Stimulated activated naive CD8-positive, alpha-beta T cell treated with anti-CD3 and anti-CD28 coated beads, Interleukin-15, amount 100 ng/mL, for 72 hours (primary cell): ENCODE data around the gene IGSF21.

Experiments used
- ATAC-seq: fragments of 150-1000 bp; cut with Tn5 transposase; 2 replicates; pipeline ENCODE4 v1.10.0; 2021; ENCODE audit warnings: mild to moderate bottlenecking, moderate library complexity
- DNase-seq, 2 donors: peaks; one replicate each; pipeline ENCODE4 v3.0.0; 2021 to 2022
- H3K27ac Mint-ChIP-seq, 2 donors: one replicate each; pipeline ENCODE4 v1.8.0; 2022; ENCODE audit warnings: mild to moderate bottlenecking in 2 of 2, mixed read lengths in 2 of 2, moderate library complexity in 2 of 2
- H3K27me3 Mint-ChIP-seq: one replicate; pipeline ENCODE4 v1.8.0; 2022; ENCODE audit warnings: mixed read lengths
- H3K4me1 Mint-ChIP-seq: one replicate; pipeline ENCODE4 v1.8.0; 2022; ENCODE audit warnings: mild to moderate bottlenecking, mixed read lengths
- H3K4me3 Mint-ChIP-seq, 2 donors: one replicate each; pipeline ENCODE4 v1.8.0; 2022; ENCODE audit warnings: mild to moderate bottlenecking in 2 of 2, mixed read lengths in 2 of 2, moderate library complexity in 1 of 2
- H3K9me3 Mint-ChIP-seq, 2 donors: one replicate each; pipeline ENCODE4 v1.8.0; 2022; ENCODE audit warnings: mixed read lengths in 2 of 2

The IGSF21 gene

DNA sequence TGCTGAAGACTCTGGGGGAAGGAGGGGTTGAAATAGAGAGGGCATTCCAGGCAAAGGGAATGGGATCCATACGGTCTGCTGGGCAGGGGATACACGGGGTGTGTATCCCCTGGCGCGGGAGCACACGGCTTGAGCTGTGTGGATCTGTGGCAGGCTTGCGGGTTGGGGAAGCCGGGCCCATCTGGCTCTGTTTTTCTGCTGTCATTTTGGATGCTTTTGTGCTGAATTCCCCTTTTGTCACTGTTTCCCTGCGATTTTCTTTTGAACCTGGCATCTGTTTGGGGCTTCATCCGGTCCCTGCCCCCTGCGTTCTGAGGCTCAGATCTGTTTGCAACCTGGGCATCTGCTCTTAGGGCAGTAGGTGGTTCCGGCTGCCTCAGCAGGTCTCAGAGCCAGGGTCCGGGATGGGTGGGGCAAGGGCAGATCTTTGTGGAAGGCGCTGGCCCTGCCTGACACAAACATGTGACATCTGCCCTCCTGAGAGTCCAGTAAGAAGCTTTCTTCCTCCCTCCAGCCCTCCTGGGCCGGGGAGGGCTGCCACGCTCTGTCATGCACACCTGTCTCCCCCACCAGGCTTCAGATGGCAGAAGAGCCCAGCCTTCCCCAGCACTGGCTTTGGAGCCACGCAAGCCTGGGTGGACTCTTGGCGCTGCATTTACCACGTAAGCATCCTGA is 84.0 kb downstream of the IGSF21 start:
- H3K9me3 Mint-ChIP-seq: no peaks in the 10 kb centered on the region
- peaks cover 64% of the 10 kb centered on the region for H3K27me3 Mint-ChIP-seq

DNA sequence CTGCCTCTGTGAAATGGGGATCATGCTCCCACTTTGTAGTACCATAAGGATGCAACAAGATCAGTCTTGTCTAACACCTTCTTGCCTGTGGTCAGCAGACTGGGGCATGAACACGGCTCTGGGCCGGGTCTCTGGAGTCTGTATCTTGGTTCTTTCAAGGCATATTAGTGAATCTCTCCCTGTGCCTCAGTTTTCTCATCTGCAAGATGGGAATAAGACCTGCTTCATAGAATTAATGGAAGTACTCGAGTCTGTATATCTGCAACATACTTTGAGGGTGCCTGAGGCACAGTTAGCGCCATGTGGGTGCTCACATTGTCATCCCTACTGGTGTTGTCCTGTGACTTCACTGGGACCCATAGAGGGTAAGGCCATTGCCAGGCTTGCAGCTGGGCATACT is 84.6 kb downstream of the IGSF21 start:
- no peak for ATAC-seq
- Mint-ChIP-seq H3K4me3 (no peak overlapping the region), H3K9me3 (no peaks in the 10 kb centered on the region), H3K27me3 (peaks cover 59% of the 10 kb centered on the region), H3K4me1 (no peaks in the 10 kb centered on the region), H3K27ac (no peak overlapping the region)
- DNase-seq: no peak

More for the DNA sequence above, 84.0 kb downstream of the IGSF21 start:
- H3K27ac Mint-ChIP-seq: peak overlapping the region in 1 of 2 donors; percentile 35
- no peaks in the 10 kb centered on the region for H3K4me1 Mint-ChIP-seq
- DNase-seq (no peak), ATAC-seq (no peak)
- H3K4me3 Mint-ChIP-seq: no peak overlapping the region

GRCh38 chr1:18192974-18193373 is 85.4 kb downstream of the IGSF21 start:
- H3K27ac Mint-ChIP-seq: peak overlapping the region; percentile 7 to 54
- H3K9me3 Mint-ChIP-seq: no peaks in the 10 kb centered on the region
- no peak for DNase-seq
- H3K27me3 Mint-ChIP-seq: peaks cover 62% of the 10 kb centered on the region
- ATAC-seq: no peak
- no peak overlapping the region for H3K4me3 Mint-ChIP-seq
- H3K4me1 Mint-ChIP-seq: no peaks in the 10 kb centered on the region

DNA sequence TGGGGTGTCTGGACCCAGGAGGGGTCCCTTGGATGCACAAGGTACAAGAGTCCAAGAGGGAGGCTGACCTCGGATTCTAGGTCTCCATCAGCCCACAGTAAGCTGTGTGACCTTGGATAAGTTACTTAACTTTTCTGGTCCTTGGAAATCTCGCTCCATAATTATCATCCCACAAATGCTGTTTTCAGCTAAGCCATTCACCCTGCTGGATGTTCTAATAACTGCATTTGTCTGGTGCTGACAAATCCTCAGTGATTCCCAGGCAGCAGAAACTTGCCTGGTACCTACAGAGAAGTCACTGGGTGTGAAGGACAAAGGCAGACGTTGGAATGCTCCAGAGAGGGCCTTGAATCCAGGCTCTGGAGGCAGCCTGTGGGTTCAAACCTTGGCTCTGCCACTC is 89.7 kb downstream of the IGSF21 start:
- H3K27me3 Mint-ChIP-seq: peaks cover 79% of the 10 kb centered on the region
- H3K27ac Mint-ChIP-seq: no peak overlapping the region
- no peaks in the 10 kb centered on the region for H3K4me1 Mint-ChIP-seq
- no peak overlapping the region for H3K4me3 Mint-ChIP-seq
- H3K9me3 Mint-ChIP-seq: no peaks in the 10 kb centered on the region
- ATAC-seq (no peak), DNase-seq (no peak)

DNA sequence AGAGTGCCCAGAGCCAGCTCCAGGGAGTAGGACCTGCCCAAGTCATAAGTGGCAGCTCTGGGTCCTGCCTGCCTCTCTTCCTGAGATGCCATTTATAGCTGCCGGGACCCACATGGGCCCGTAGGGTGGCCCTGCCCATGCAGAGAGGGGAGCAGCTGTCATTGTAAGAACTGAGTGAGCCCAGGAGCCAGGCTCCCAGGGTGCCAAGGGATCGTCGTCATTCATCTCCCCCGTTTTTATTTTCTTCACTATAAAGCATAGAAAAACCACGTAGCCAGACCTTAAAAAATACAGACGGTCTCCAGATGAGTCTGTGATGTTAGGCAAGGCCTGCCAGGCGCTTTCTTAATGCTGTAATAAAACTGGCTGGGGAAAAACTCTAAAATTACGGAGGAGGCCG is 90.7 kb downstream of the IGSF21 start:
- DNase-seq: no peak
- no peak overlapping the region for H3K27ac Mint-ChIP-seq
- H3K9me3 Mint-ChIP-seq: no peaks in the 10 kb centered on the region
- no peak overlapping the region for H3K4me3 Mint-ChIP-seq
- peaks cover 74% of the 10 kb centered on the region for H3K27me3 Mint-ChIP-seq
- no peak for ATAC-seq
- no peaks in the 10 kb centered on the region for H3K4me1 Mint-ChIP-seq

GRCh38 chr1:18199462-18199861 is 91.9 kb downstream of the IGSF21 start:
- no peak overlapping the region for H3K4me3 Mint-ChIP-seq
- H3K27ac Mint-ChIP-seq: no peak overlapping the region
- ATAC-seq (no peak), DNase-seq (no peak)
- H3K27me3 Mint-ChIP-seq: peaks cover 68% of the 10 kb centered on the region
- H3K9me3 Mint-ChIP-seq: no peaks in the 10 kb centered on the region
- no peaks in the 10 kb centered on the region for H3K4me1 Mint-ChIP-seq

DNA sequence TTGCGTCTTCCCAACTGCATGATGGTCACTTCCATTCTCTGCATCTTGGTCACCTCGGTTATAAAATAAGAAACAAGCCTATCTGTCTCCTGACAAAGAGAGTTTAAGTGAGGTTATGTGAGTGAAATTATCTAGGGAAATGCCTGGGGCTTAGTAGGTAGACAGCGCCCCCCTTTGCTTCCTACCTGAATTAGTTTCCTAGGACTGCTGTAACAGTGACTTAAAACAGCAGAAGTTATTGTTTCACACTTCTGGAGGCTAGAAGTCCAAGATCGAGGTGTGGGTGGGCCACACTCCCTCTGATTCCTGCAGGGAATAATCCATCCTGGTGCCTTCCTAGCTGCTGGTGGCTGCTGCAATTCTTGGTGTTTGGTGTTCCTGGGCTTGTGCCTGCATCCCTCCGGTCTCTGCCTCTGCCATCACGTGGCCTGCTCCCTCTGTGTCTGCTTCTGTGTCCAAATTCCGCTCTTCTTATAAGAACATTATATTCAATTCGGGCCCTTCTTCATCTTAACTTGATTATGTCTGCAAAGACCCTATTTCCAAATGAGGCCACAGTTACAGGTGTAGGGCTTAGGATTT is 92.6 kb downstream of the IGSF21 start:
- DNase-seq: no peak
- H3K4me1 Mint-ChIP-seq: no peaks in the 10 kb centered on the region
- peaks cover 68% of the 10 kb centered on the region for H3K27me3 Mint-ChIP-seq
- no peaks in the 10 kb centered on the region for H3K9me3 Mint-ChIP-seq
- no peak for ATAC-seq
- H3K4me3 Mint-ChIP-seq: no peak overlapping the region
- no peak overlapping the region for H3K27ac Mint-ChIP-seq

GRCh38 chr1:18200918-18201317 is 93.3 kb downstream of the IGSF21 start:
- Mint-ChIP-seq H3K4me3 (no peak overlapping the region), H3K27me3 (peaks cover 62% of the 10 kb centered on the region), H3K4me1 (no peaks in the 10 kb centered on the region), H3K9me3 (peaks cover 0 to 4% of the 10 kb centered on the region in 2 donors), H3K27ac (no peak overlapping the region)
- DNase-seq (no peak), ATAC-seq (no peak)

GRCh38 chr1:18201997-18202719 is 94.6 kb downstream of the IGSF21 start:
- Mint-ChIP-seq H3K9me3 (peaks cover 0 to 10% of the 10 kb centered on the region in 2 donors), H3K4me3 (no peak overlapping the region), H3K27me3 (peaks cover 57% of the 10 kb centered on the region), H3K4me1 (no peaks in the 10 kb centered on the region), H3K27ac (no peak overlapping the region)
- no peak for DNase-seq
- no peak for ATAC-seq

- ATAC-seq (no peak), DNase-seq (no peak)
- Mint-ChIP-seq H3K27me3 (peaks cover 50% of the 10 kb centered on the region), H3K4me1 (no peaks in the 10 kb centered on the region), H3K4me3 (no peak overlapping the region), H3K27ac (no peak overlapping the region), H3K9me3 (peaks cover 0 to 13% of the 10 kb centered on the region in 2 donors)
These were observed 96.0 kb downstream of the IGSF21 start for GRCh38 chr1:18203645-18204044.

DNA sequence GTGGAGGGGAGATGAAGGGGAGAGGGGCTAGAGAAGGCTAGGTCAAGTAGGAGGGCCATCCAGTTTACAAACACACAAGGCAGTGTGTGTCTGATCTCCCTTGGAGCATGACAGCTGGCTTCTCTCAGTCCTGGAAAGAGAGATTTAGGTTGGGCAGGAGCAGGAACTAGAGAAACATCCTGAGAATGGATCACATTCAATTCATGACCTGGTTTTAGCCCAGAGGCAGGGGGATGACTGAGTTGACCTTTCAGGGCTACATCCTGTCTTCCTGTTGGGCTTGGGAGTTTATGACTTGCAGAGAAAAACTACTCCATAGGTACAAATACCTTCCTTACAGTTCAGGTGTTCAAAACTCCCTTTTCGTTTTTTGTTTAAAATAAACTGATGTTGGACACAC is 97.0 kb downstream of the IGSF21 start:
- no peak overlapping the region for H3K4me3 Mint-ChIP-seq
- no peak for ATAC-seq

DNA sequence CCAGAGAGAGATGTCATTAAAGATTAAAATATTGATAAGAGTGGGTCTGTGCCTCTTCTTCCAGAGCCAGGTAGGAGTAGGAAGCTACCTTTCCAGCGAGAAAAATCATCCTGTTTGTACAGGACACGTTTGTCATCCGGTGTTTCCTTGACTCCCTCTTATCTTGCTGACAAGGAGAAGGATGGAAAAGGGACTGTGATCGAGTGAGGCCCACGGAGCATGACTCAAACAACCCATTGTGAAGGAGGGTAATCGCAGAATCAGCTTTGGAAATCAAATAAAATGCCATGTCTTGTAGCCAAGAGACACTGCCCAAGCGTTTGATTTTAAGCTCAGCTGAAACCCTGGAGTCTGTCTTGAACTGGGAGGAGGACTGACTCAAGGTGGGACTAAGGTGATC is 97.7 kb downstream of the IGSF21 start:
- Mint-ChIP-seq H3K27ac (no peak overlapping the region), H3K9me3 (peaks cover 0 to 13% of the 10 kb centered on the region in 2 donors), H3K4me1 (no peaks in the 10 kb centered on the region), H3K27me3 (peaks cover 40% of the 10 kb centered on the region), H3K4me3 (no peak overlapping the region)
- no peak for ATAC-seq
- no peak for DNase-seq

More for the DNA sequence above, 97.0 kb downstream of the IGSF21 start:
- no peak for DNase-seq
- peak overlapping the region in 1 of 2 donors; percentile 13 for H3K27ac Mint-ChIP-seq
- peaks cover 45% of the 10 kb centered on the region for H3K27me3 Mint-ChIP-seq
- no peaks in the 10 kb centered on the region for H3K4me1 Mint-ChIP-seq
- peaks cover 0 to 13% of the 10 kb centered on the region in 2 donors for H3K9me3 Mint-ChIP-seq

DNA sequence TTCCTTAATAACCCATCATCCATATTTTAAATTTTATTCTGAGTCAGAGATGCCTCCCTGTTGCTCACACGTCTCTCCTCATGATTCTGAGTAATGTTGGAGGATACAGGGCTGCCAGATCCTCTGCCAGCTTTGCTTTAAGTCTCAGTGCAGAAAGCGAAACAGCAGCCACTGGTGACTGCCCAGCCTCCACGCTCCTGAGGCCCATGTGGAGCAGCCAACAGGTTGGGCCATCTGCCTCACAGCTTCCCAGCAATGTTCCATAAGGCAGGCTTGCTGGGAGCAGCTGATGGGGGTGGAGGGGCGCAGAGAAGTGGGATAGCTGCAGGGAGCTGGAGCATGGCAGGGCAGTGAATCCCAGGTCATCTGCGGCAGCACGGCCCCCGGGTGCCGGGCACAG is 104.2 kb downstream of the IGSF21 start:
- H3K4me3 Mint-ChIP-seq: no peak overlapping the region
- DNase-seq (no peak), ATAC-seq (no peak)
- H3K27ac Mint-ChIP-seq: no peak overlapping the region
- H3K4me1 Mint-ChIP-seq: no peaks in the 10 kb centered on the region
- peaks cover 39% of the 10 kb centered on the region for H3K27me3 Mint-ChIP-seq
- H3K9me3 Mint-ChIP-seq: peaks cover 4 to 10% of the 10 kb centered on the region in 2 donors

DNA sequence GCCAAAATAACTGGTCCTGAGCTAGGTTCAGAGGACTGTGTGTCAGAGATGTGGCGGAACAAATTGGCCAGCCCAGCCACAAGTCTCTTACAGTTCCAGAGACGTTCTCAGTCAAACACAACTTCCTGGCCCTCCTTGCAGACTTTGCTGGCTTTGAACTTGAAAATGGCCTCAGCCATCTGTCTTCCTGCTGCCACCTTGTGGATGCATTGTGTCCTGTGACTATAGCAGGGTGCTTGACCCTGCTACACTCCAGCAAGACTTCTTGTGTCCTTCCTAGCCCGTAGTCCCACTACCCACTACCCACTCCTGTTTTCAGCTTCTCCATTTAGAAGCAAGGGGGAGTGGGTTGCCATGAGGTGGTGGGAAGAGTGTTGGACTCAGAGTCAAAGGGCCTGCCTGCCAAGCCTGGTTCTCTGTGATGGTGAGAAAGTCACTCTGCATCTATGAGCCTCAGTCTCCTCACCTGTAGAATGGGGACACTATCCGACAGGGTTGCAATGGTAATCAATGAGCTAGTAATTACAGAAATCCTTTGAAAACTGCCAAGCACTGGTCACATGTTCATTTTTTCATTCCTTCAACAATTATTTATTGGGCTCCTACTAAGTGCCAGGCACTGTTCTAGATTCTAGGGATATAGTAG is 109.9 kb downstream of the IGSF21 start:
- ATAC-seq (no peak), DNase-seq (no peak)
- H3K4me3 Mint-ChIP-seq: no peak overlapping the region
- H3K4me1 Mint-ChIP-seq: no peaks in the 10 kb centered on the region
- peaks cover 9 to 28% of the 10 kb centered on the region in 2 donors for H3K9me3 Mint-ChIP-seq
- H3K27me3 Mint-ChIP-seq: peaks cover 29% of the 10 kb centered on the region
- no peak overlapping the region for H3K27ac Mint-ChIP-seq

- Mint-ChIP-seq H3K27me3 (peaks cover 27% of the 10 kb centered on the region), H3K27ac (no peak overlapping the region), H3K9me3 (peaks cover 8 to 29% of the 10 kb centered on the region in 2 donors), H3K4me3 (no peak overlapping the region), H3K4me1 (no peaks in the 10 kb centered on the region)
- DNase-seq (no peak), ATAC-seq (no peak)
These were observed 122.0 kb downstream of the IGSF21 start for GRCh38 chr1:18229625-18230024.

GRCh38 chr1:18230321-18230720 is 122.7 kb downstream of the IGSF21 start:
- Mint-ChIP-seq H3K4me3 (no peak overlapping the region), H3K27me3 (peaks cover 27% of the 10 kb centered on the region), H3K4me1 (no peaks in the 10 kb centered on the region), H3K27ac (no peak overlapping the region), H3K9me3 (peaks cover 15 to 36% of the 10 kb centered on the region in 2 donors)
- ATAC-seq (no peak), DNase-seq (no peak)
